SK-N-MC (cell line): Measurements from ENCODE around the gene MCRS1.

ENCODE experiments used
- EZH2 ChIP-seq: fragments of 200-600 bp; sonication (generic); IDR thresholded peaks from one replicate; pipeline ENCODE4 v1.6.1; 2017; ENCODE audit warnings: antibody characterized with exemption
- FOXP2 ChIP-seq: optimal IDR thresholded peaks from 2 replicates; pipeline ENCODE3; 2011; ENCODE audit warnings: mild to moderate bottlenecking, moderate library complexity; ENCODE audit not compliant: insufficient read depth; ENCODE audit errors: extremely low read length, control extremely low read depth
- POLR2AphosphoS5 ChIP-seq: IDR thresholded peaks from 2 replicates; pipeline ENCODE4 v1.6.1; 2012; ENCODE audit warnings: mild to moderate bottlenecking, low read depth, low read length, borderline replicate concordance

DNA sequence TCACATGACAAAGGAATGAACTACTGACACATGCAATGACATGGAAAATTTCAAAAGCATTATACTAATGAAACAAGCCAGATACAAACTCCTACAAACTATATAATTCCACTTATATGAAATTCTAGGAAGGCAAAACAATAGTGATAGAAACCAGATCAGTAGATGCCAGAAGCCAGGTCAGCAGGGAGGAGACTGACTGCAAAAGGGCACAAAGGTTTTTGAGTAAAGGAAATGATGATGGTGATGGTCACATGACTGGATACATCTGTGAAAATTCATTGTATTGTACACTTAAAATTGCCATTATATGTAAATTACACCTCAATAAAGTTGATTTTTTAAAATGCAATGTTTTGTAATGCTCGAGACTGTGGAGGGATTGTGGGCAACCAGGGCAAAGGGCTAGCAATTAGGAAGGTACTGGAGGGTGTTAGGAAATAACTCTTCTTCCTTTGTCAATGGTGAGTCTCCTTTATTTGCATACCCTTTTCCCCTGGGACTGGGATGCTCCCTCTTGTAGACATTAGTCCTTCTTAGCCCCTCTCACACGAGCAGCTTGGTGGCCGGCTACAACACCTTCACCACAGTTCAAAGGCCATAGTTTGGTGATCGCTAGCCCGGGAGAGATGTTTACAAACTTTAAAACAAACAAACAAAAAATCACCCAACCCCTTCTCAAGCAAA lies 48.7 kb upstream of the MCRS1 start:
- TF ChIP-seq EZH2 (no peak), POLR2AphosphoS5 (no peak), FOXP2 (no peak)
